IPS-15b (cell line): ENCODE measurements around the gene SCFD2.
"Not testable (repeated sequence)": the region's sequence is repeated elsewhere in the genome, so short reads cannot be mapped to it uniquely, and the experiment has no call there.

ENCODE experiments used
- H3K27me3 ChIP-seq: one replicate; pipeline ENCODE4 v1.6.1; 2013; ENCODE audit warnings: low read length; ENCODE audit not compliant: control insufficient read depth, insufficient read depth
- H3K36me3 ChIP-seq: one replicate; pipeline ENCODE4 v1.6.1; 2013; ENCODE audit warnings: low read length; ENCODE audit not compliant: control insufficient read depth, insufficient read depth
- H3K4me1 ChIP-seq: one replicate; pipeline ENCODE4 v1.6.1; 2013; ENCODE audit warnings: mild to moderate bottlenecking, low read length; ENCODE audit not compliant: control insufficient read depth, insufficient read depth
- H3K4me3 ChIP-seq: one replicate; pipeline ENCODE4 v1.5.1; 2013; ENCODE audit warnings: low read depth, low read length
- H3K9ac ChIP-seq: one replicate; pipeline ENCODE4 v1.6.1; 2013; ENCODE audit warnings: low read depth, mild to moderate bottlenecking, low read length
- H3K9me3 ChIP-seq: one replicate; pipeline ENCODE4 v1.6.1; 2013; ENCODE audit warnings: mild to moderate bottlenecking, low read length; ENCODE audit not compliant: control insufficient read depth, insufficient read depth

Gene SCFD2

GRCh38 chr4:53365486-53366300 is at the start of gene SCFD2:
SCFD2 (minus strand) TSS chr4:53366061.
- Histone ChIP-seq H3K36me3 (no peaks in the 10 kb centered on the region), H3K27me3 (peaks cover 32% of the 10 kb centered on the region), H3K9me3 (no peaks in the 10 kb centered on the region), H3K4me3 (peak within 1 kb of the TSS; percentile 93), H3K9ac (peak within 1 kb of the TSS; percentile 16), H3K4me1 (peaks cover 5% of the 10 kb centered on the region)

- not testable (repeated sequence) for H3K27me3 ChIP-seq, H3K4me3 ChIP-seq, H3K36me3 ChIP-seq, H3K4me1 ChIP-seq, H3K9me3 ChIP-seq, H3K9ac ChIP-seq
Observed at GRCh38 chr4:53409479-53409878, 43.6 kb upstream of the SCFD2 start.

- Histone ChIP-seq H3K4me1 (peaks cover 5% of the 10 kb centered on the region), H3K4me3 (no peak overlapping the region), H3K27me3 (no peaks in the 10 kb centered on the region), H3K9ac (no peak overlapping the region), H3K36me3 (peaks cover 2% of the 10 kb centered on the region), H3K9me3 (no peaks in the 10 kb centered on the region)
Observed at GRCh38 chr4:53380221-53380620, 14.4 kb upstream of the SCFD2 start.

GRCh38 chr4:53378171-53378482 is 12.3 kb upstream of the SCFD2 start:
- peaks cover 5% of the 10 kb centered on the region for H3K27me3 ChIP-seq
- H3K9ac ChIP-seq: peak overlapping the region; percentile 95
- peak overlapping the region; percentile 87 for H3K4me3 ChIP-seq
- H3K9me3 ChIP-seq: no peaks in the 10 kb centered on the region
- H3K4me1 ChIP-seq: peaks cover 5% of the 10 kb centered on the region
- peaks cover 2% of the 10 kb centered on the region for H3K36me3 ChIP-seq

GRCh38 chr4:53377319-53378170 is 11.7 kb upstream of the SCFD2 start, which contains the start of gene FIP1L1:
FIP1L1 (plus strand) TSS chr4:53377641; CDS start chr4:53377839, 198 bp downstream.
- Histone ChIP-seq H3K9me3 (no peaks in the 10 kb centered on the region), H3K36me3 (peaks cover 2% of the 10 kb centered on the region), H3K4me3 (peak within 1 kb of the TSS; percentile 87), H3K4me1 (peaks cover 5% of the 10 kb centered on the region), H3K9ac (peak within 1 kb of the TSS; percentile 95), H3K27me3 (peaks cover 7% of the 10 kb centered on the region)

GRCh38 chr4:53376900-53377299 is 11.0 kb upstream of the SCFD2 start:
- peak overlapping the region; percentile 87 for H3K4me3 ChIP-seq
- H3K4me1 ChIP-seq: peaks cover 5% of the 10 kb centered on the region
- peaks cover 2% of the 10 kb centered on the region for H3K36me3 ChIP-seq
- peaks cover 10% of the 10 kb centered on the region for H3K27me3 ChIP-seq
- no peaks in the 10 kb centered on the region for H3K9me3 ChIP-seq
- no peak overlapping the region for H3K9ac ChIP-seq

GRCh38 chr4:53374777-53375258 is 9.0 kb upstream of the SCFD2 start:
- no peaks in the 10 kb centered on the region for H3K9me3 ChIP-seq
- H3K9ac ChIP-seq: no peak overlapping the region
- H3K4me1 ChIP-seq: peaks cover 5% of the 10 kb centered on the region
- peaks cover 2% of the 10 kb centered on the region for H3K36me3 ChIP-seq
- peaks cover 21% of the 10 kb centered on the region for H3K27me3 ChIP-seq
- H3K4me3 ChIP-seq: no peak overlapping the region

GRCh38 chr4:53371843-53372521 is 6.1 kb upstream of the SCFD2 start:
- Histone ChIP-seq H3K4me1 (no peaks in the 10 kb centered on the region), H3K9ac (no peak overlapping the region), H3K27me3 (peaks cover 42% of the 10 kb centered on the region), H3K9me3 (no peaks in the 10 kb centered on the region), H3K4me3 (no peak overlapping the region), H3K36me3 (no peaks in the 10 kb centered on the region)

GRCh38 chr4:53371049-53371448 is 5.2 kb upstream of the SCFD2 start:
- Histone ChIP-seq H3K4me3 (no peak overlapping the region), H3K27me3 (peaks cover 47% of the 10 kb centered on the region), H3K36me3 (no peaks in the 10 kb centered on the region), H3K9ac (no peak overlapping the region), H3K9me3 (no peaks in the 10 kb centered on the region), H3K4me1 (peaks cover 3% of the 10 kb centered on the region)

- no peak overlapping the region for H3K4me3 ChIP-seq
- H3K27me3 ChIP-seq: peaks cover 40% of the 10 kb centered on the region
- no peaks in the 10 kb centered on the region for H3K9me3 ChIP-seq
- H3K4me1 ChIP-seq: peaks cover 5% of the 10 kb centered on the region
- no peaks in the 10 kb centered on the region for H3K36me3 ChIP-seq
- H3K9ac ChIP-seq: no peak overlapping the region
Observed at GRCh38 chr4:53367721-53368120, 1.9 kb upstream of the SCFD2 start.

- Histone ChIP-seq H3K4me1 (peaks cover 5% of the 10 kb centered on the region), H3K36me3 (no peaks in the 10 kb centered on the region), H3K9me3 (no peaks in the 10 kb centered on the region), H3K27me3 (peaks cover 36% of the 10 kb centered on the region), H3K4me3 (peak overlapping the region; percentile 93), H3K9ac (no peak overlapping the region)
Observed at GRCh38 chr4:53366301-53366716, 448 bp upstream of the SCFD2 start.
